GM19452 (cell line): Measurements from ENCODE around the gene RPUSD3.

Experiments
- ATAC-seq: cut with Tn5 transposase; IDR thresholded peaks from one replicate; pipeline ENCODE4 v1.9.1; 2021; ENCODE audit not compliant: unreplicated experiment

RPUSD3 gene

DNA sequence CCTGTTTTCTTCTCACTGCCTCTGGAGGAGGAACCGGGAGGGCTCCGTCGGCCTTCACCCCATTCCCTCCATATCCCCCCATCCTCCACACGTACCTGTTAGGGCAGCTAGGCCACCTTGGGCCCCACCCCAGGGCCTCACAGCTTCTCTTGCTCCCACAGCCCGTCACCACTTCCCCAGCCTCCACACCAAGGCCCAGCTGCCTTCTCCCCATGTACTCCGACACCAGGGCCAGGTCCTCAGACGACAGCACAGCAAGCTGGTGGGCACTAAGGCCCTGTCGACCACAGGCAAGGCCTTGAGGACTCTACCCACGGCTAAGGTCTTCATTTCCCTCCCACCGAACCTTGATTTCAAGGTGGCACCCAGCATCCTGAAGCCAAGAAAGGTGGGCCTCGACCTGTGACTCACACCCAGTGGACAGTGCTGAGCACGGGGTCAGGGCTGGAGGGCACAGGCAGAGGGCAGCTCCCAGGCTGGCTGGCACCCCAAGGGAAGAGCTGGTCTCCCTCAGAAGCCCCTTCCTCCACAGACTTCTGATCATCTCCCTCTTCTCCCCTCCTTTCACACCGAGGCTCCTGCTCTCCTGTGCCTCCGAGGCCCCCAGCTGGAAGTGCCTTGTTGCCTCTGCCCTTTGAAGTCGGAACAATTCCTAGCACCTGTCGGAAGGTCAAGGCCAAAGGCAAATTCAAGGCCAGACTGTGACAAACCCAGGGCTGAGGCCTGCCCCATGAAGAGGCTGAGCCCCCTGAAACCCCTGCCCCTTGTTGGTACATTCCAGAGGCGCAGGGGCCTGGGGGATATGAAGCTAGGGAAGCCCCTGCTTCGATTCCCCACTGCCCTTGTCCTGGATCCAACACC is 9.1 kb downstream of the RPUSD3 start:
- ATAC-seq = no peak

DNA sequence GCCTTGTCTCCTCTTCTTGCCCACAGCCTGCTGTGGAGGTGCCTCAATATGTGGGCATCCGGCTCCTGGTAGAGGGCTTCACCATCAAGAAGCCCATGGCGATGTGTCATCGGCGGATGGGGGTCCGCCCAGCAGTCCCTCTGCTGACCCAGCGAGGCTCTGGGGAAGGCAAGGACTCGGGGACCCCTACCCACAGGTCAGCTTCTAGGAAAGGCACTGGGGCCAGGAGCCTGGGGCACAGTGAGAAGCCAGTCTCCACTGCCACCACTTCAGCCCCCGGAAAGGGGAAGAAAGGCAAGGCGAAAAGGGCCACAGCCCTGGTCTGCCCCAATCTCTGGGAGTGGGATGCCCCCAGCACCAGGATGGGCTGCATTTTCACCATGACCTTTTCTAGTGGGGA is 10.7 kb downstream of the RPUSD3 start:
- ATAC-seq = no peak

DNA sequence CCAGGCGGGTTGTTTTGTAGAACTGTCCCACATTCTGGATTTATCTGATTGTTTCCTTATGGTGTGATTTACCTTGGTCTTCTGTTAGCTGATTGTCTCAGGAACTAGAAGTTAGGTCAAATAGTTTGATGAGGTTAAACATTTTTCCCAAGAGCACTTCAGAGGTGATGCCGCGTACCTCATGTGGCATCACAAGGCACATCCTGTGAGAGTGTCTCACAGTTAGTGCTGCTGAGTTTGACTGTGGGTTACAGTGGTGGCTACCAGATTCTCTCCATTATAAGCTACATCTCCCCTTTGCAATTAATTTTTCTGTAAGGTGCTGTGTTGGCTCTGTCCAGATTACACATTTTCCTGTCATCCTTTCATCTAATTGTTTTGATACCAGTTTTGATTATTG is 12.6 kb downstream of the RPUSD3 start:
- no peak for ATAC-seq

DNA sequence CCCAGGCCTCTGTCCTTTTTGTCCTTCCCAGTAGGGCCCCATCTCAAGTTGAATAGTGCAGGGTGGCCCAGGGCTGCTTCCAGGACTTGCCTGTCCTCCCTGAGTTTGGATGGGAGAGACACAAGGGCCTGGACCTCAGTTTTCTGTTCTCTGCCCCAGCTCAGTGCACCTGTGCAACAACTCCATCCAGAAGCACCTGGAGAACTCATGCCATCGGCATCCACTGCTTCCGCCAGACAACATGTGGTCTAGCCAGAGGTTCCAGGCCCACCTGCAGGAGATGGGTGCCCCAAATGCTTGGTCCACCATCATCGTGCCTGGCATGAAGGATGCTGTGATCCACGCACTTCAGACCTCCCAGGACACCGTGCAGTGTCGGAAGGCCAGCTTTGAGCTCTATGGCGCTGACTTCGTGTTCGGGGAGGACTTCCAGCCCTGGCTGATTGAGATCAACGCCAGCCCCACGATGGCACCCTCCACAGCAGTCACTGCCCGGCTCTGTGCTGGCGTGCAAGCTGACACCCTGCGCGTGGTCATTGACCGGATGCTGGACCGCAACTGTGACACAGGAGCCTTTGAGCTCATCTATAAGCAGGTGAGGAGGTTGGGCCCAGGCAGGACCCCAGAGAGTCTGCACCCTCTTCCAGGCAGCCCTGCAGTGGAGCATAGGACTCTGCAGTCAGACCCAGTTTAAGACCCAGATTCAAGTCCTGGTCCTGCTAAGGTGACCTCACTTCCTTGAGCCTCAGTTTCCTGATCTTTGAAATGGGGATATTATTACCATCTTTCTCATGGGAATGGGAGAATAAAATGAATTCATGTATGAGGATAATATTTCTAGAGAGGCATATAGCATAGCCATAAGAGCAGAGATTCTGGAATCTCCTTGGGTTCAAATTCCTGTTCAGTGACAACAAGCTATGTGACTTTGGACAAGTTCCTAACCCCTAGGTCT is 14.7 kb downstream of the RPUSD3 start:
- no peak for ATAC-seq

DNA sequence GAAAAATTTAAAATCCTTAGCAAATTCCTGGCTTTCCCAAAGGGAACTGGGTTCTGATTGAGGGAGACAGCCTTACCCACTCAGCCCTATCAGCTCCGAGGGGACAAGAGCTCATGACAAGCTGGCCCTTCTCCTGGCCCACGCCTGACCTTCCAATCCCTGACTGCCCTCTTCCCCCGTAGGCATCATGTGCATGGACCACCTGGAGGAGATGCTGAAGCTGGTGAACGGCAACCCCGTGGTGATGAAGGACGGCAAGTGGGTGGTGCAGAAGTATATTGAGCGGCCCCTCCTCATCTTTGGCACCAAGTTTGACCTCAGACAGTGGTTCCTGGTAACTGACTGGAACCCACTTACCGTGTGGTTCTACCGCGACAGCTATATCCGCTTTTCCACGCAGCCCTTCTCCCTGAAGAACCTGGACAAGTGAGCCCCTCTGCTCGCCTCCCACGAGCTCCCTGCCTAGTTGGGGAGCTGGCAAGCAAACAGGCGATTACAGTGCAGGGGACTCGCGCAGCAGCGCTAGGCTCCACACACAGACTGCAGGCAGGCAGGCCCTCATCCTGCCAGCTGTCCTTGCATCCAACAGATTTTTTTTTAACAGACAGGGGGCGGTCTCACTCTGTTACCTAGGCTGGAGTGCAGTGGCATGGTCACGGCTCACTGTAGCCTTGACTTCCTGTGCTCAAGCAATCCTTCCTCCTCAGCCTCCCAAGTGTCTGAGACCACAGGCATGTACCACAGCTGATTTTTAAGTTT is 16.8 kb downstream of the RPUSD3 start:
- no peak for ATAC-seq

DNA sequence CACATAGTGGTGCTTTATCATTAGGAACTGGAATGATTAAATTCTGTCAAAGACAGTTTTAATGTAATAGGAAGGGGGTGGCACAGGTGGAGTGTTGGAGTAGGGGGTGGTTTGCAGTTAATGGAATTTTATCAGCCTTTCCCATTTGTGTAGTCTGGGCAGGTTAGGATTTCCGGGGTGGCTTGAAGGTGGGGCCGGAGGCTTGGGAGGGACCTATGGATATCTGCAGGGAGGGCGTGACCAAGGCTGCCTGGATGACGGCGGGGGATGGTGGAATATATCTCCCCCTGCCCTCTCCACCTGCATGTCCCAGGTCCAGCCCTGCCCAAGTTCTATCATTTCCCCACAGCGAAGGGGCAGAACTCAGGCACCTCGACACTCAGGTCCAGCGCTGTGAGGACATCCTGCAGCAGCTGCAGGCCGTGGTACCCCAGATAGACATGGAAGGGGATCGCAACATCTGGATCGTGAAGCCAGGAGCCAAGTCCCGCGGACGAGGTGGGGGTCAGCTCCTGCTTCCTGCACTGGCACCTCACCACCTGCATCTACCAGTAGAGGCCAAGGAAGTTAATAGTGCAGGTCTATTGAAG is 18.3 kb downstream of the RPUSD3 start:
- ATAC-seq = no peak

DNA sequence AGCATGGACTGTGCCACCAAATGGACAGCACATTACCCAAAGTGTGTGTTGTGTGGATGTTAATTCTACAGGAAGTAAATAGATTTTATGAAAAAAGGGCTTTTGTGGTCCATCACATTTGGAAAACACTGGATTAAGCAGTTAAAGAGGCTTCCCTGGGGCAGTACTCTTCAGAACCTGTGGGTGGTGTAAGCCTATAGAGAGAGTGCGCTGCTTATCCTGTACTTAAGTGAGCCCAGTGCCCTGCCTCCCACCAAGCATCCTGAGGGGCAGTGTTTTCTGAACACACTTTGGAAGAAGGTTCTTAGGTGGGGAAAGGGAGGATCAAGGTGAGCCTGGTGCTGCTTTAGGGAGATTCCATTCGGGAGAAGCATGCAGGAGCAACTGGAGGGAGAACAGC is 22.9 kb downstream of the RPUSD3 start:
- no peak for ATAC-seq

DNA sequence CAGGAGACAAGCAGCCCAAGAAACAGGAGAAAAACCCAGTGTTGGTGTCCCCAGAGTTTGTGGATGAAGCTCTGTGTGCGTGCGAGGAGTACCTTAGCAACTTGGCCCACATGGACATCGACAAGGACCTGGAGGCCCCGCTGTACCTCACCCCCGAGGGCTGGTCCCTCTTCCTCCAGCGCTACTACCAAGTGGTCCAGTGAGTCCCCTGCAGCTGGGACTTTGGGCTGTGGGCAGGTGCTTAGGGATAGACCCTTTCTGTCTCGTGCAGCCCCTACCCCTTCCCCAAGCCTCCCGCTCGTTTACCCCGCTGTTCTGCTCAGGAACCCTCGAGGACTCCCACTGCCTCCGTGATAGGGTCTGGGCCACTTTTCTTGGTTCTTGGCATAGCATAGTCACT is 23.3 kb downstream of the RPUSD3 start:
- ATAC-seq = no peak

DNA sequence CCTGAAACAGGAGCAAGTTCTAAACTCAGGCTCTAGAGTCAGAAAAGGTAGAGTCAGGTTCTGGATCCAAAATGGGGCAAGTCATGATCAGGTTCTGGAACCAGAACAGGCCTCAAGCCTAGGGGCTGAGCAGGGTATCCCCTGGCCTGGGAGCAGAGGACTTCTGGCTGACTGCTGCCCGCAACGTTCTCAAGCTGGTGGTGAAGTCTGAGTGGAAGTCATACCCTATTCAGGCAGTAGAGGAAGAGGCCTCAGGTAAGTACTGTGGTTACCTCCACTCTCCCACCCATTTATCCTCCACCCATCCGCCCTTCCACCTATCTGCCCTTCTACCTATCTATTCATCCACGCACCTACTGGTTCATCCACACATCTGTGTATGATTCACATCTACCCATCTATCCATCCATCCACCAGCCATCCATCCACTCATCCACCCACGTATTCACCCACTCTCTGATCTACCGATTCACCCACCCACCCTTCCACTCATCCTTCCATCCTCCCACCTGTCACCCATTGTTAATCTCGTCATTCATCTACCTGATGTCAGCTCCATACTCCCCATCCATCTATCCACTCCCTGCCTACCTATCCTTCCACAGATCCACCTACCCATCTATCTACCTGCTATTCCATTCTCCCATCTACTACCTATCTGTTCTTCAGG is 25.0 kb downstream of the RPUSD3 start:
- ATAC-seq = no peak

DNA sequence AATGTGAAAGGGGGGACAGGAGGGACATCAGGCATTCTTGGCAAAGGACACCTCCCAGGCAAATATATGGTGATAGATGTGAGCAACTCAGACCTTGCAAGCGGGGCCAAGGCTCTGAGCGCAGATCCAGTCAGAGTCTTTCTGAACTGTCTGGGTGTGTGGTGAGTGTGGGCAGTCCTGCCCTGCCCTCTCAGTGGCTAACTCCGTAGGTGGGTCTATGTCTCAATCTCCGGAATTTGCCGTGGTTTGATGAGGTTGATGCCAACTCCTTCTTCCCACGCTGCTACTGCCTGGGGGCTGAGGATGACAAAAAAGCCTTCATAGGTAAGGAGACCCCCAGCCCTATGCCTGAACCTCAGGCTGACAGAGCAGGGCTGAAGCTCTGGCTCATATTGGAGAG is 26.4 kb downstream of the RPUSD3 start:
- no peak for ATAC-seq

DNA sequence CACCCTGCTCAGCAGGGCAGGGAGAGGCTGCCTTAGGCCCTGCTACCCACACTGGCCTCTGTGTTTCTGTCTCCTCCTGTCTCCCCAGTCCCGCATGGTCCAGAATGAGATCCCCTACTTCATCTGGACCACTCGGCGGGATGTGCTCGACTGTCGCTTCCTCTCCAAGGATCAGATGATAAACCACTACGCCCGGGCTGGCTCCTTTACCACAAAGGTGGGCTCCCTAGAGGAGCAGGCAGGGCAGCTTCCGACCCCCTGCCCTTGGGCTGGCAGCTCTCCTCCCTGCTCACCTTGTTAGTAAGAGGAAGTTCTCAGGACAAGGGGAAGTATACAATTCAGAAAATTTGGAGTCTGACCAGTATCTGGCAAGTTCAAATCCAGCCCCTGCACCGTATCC is 27.8 kb downstream of the RPUSD3 start:
- ATAC-seq = no peak

DNA sequence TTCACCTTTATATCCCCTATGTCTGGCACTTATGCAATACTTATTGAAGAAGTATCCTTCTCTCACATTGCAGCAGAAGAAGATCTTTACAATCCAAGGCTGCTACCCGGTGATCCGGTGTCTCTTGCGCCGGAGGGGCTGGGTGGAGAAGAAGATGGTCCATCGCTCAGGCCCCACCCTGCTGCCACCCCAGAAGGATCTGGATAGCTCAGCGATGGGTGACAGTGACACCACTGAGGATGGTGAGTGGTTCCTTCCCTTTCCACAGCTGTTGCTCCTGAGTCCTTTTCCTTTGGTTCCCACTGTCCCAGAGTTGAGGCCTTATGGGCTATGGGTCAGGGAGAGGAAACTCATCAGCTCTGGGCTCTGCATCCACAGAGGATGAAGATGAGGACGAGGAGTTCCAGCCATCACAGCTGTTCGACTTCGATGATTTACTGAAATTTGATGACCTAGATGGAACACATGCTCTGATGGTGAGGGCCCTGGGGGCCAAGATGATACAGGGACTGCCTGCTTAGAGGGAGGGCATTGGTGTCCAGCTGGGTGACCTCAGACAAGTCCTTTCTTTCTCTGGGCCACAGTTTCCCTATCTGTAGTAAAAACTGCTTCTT is 30.8 kb downstream of the RPUSD3 start:
- ATAC-seq = no peak

DNA sequence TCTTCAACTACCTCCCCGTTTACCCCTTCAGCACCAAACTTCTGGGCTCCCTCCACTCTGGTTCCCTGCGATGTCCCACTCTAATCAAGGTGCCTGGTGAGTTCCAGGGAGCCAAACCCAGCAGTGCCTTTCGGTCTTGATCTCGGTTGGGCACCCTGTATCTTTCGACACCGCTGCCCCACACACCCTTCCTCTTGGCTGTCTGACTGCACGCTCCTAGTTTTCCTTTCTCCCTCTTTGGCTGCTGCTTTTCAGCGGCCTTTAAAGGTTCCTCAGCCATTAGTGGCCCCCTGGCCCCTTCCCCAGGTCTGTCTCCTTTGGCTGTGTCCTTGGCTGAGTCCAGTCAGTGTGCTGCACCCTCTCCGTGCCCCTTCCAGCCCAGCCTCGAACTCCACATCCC is 33.0 kb downstream of the RPUSD3 start:
- no peak for ATAC-seq

DNA sequence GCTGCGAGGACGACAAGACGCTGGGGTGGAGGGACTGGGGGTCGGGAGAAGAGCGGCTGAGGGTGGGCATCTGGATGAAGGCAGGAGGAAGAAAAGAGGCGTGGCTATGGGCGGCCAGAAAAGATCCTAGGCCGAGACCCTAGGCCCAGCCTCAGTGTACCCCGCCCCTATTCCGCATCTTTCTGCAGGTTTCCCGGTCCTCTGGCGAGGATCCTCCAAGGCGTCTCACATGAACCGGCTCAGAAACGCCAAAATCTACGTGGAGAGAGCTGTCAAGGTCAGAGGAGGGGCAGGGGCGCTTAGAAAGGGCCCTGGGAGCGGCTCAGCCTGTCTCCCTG is 33.4 kb downstream of the RPUSD3 start:
- ATAC-seq = no peak

DNA sequence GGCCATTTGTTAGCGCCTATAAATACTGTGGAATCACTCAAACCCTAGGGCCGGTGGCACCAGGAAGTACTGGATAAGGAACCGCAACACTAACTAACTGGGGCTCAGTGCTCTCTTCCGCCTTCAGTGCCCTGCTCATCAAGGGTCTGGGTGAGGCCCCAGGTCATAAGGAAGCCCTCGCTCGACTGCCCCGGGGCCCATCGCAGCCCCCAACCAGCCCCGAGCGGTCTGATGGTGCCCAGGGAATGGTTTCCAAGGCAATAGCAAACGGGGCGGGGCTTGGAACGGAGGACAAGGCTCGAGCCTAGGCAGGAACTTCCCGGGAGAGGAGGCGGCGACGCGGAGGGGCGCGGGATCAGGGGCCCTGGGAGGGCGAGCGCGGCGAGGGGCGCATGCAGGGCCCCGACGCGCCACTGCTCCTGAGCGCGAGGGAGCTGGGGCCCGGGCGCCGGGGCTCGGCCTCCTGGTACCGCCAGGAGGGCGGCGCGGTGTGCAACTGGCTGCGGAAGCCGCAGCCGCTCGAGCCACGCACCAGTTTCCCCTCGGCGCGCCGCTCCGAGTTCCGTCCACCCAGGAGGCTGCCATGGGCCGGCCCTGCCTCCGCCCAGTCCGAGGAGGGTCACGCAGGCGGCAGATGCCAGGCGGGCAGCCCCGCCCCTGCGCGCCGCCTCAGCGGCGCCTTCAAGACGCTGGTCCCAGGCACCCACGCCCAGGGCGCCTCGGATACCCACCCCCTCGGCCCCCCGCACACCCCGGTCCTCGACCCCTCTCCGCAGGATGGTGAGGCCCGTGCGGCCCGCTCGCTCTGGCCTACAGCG is 34.0 kb downstream of the RPUSD3 start, which contains the start of gene TTLL3:
Gene TTLL3 (plus strand): TSS at position 648 of the 818 bp plus-strand sequence. CDS start 400 bp downstream, outside the sequence.
- peak; percentile 48 for ATAC-seq

DNA sequence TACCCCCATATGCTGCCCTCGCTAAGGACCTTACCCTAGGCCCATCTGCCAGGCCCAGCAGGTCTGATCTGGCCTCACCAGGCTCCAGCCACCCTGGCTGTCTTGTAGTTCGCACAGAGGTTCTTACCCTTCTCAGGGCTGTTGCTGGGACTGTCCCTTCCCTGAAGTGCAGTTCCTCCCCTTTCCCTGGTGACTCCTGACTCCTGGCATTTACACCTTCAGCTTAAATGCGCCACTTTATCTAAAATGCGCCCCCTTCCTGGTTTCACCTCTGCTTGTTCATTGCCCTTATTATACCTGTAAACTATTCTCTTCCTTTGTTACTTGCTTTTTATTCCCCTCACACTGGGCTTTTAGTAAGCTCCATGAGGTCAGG is 34.6 kb downstream of the RPUSD3 start:
- no peak for ATAC-seq

DNA sequence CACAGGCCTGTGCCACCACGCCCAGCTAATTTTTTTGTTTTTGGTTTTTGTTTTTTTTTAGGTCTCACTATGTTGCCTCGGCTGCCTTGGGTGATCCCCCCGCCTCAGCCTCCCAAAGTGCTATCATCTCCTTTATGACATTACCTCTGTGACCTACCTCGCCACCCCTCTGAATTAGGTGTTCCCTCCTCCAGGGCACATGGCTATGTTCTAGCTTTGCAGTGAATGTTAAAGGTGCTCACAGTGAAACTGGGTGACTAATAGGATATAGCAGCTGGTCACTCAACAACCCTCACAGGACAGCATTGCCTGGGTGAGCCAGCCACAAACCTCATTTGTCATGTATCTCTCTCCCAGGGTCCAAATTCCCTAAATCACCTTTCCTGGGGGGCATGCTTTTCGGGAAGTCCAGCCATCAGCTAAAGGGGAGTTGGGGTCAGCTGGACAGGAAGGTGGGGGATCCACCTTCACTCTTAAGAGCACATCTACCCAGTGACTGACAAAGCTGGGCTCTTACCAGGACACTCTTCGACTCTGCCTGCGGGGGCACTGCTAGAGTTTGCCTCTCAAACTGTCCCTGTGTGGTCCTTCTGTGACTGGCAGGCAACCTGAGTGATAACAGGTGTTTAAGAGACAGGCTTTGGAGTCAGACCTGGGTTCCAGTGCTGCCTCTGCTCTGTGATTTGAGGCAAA is 35.3 kb downstream of the RPUSD3 start:
- peak; percentile 46 for ATAC-seq

DNA sequence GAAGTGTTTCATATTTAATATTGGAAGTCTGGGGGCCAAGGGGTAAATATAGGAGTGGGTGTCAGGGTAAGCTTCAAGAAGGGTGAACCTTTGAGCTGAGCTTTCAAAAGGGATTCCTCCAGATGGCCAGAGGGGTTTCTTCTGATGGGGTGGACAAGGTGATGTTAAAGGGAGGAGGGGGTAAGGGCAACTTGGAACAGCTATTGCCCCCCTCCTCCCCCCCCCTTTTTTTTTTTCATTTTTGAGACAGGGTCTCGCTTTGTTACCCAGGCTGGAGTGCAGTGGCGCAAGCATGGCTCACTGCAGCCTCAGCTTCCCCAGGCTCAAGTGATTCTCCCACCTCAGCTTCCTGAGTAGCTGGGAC is 35.8 kb downstream of the RPUSD3 start:
- no peak for ATAC-seq
